Spleen (tissue), 11 donors: ENCODE results near the gene SCN7A. TPM values are rescaled to one million over a fixed set of nuclear protein-coding genes. Genes with fewer than 3 reads are reported as not detected.
"Not testable (repeated sequence)": the region's sequence is repeated elsewhere in the genome, so short reads cannot be mapped to it uniquely, and the experiment has no call there.

Experiments used
- DNase-seq: peaks from one replicate; pipeline ENCODE4 v3.0.0-alpha.2; 2020
- H3K27ac ChIP-seq, 8 donors: fragments of 200-600 bp; sonication (generic) in 7 of 8; 1 replicate in 4 of 8; 2 replicates in 4 of 8; pipeline versions ENCODE4 v1.5.0 to v1.8.0; 2016 to 2021; ENCODE audit warnings: inconsistent platforms in 4 of 8, mild to moderate bottlenecking in 4 of 8, moderate library complexity in 1 of 8
- H3K27me3 ChIP-seq, 7 donors: fragments of 200-600 bp; sonication (generic) in 6 of 7; replicated peaks in 1 of 7; 1 replicate in 4 of 7; 2 replicates in 3 of 7; pipeline versions ENCODE4 v1.5.0 to v1.8.0; 2016 to 2021; ENCODE audit warnings: inconsistent platforms in 3 of 7, mild to moderate bottlenecking in 1 of 7
- H3K36me3 ChIP-seq, 6 donors: fragments of 200-600 bp; sonication (generic) in 5 of 6; 1 replicate in 4 of 6; 2 replicates in 2 of 6; pipeline versions ENCODE4 v1.5.0 to v1.8.0; 2016 to 2021; ENCODE audit warnings: inconsistent platforms in 2 of 6
- H3K4me1 ChIP-seq, 6 donors: fragments of 200-600 bp; sonication (generic) in 5 of 6; 1 replicate in 3 of 6; 2 replicates in 3 of 6; pipeline versions ENCODE4 v1.5.0 to v1.8.0; 2016 to 2021; ENCODE audit warnings: inconsistent platforms in 3 of 6
- H3K4me3 ChIP-seq, 8 donors: fragments of 200-600 bp; sonication (generic) in 7 of 8; 1 replicate in 4 of 8; 2 replicates in 4 of 8; pipeline versions ENCODE4 v1.5.0 to v1.8.0; 2016 to 2021; ENCODE audit warnings: inconsistent platforms in 4 of 8, mild to moderate bottlenecking in 4 of 8, moderate library complexity in 2 of 8
- H3K9me3 ChIP-seq, 8 donors: fragments of 200-600 bp; sonication (generic) in 7 of 8; 1 replicate in 4 of 8; 2 replicates in 4 of 8; pipeline versions ENCODE4 v1.5.0 to v1.8.0; 2016 to 2021; ENCODE audit warnings: inconsistent platforms in 4 of 8
- POLR2A ChIP-seq, 3 donors: fragments of 450-650 bp; IDR thresholded peaks; one replicate each; pipeline ENCODE4 v1.5.1; 2017; ENCODE audit warnings: antibody characterized with exemption in 3 of 3, mild to moderate bottlenecking in 1 of 3
- POLR2AphosphoS5 ChIP-seq, 3 donors: sonication (generic); formaldehyde crosslinking; IDR thresholded peaks; one replicate each; pipeline ENCODE4 v1.5.1; 2017; ENCODE audit warnings: antibody characterized with exemption in 3 of 3
- WGBS, 5 donors: extraction: QIAGEN DNeasy Blood & Tissue Kit in 3 of 5; methylation state at CpG; one replicate each; pipeline versions ENCODE4 v1.1.5 to v1.1.7; 2013 to 2018; 5-methylcytosine and 5-hydroxymethylcytosine counted together
- intact Hi-C: fragments of 100-400 bp; cut with DNase I; formaldehyde crosslinking; loops from one replicate; pipeline ENCODE4 v1.15.0; 2023; ENCODE audit warnings: low total_unique reads
- polyA plus RNA-seq, 3 donors: library from polyadenylated mRNA; stranded (reverse); fragments of 200-250 nt; gene quantifications; one replicate each; pipeline ENCODE4 v1.2.1, GENCODE V29; 2013
- total RNA-seq, 7 donors: library from RNA; depleted of rRNA in 3 of 7; stranded (reverse); fragments of >200 nt in 3 of 7; fragmentation: NEBNext Ultra II Directional in 4 of 7; extraction: Animal tissue kit (Norgen Biotek cat#: 25700) in 4 of 7; gene quantifications; one replicate each; pipeline versions ENCODE4 v1.1.0 to v1.2.1, GENCODE V29; 2016 to 2021
- TF ChIP-seq, protein P1 (sequence below), 11 experiments: fragments of 200-600 bp in 7 of 11; fragments of 450-650 bp in 4 of 11; sonication (generic) in 4 of 11; IDR thresholded peaks in 8 of 11; conservative IDR thresholded peaks in 3 of 11; 1 replicate in 7 of 11; 2 replicates in 4 of 11; pipeline versions ENCODE4 v1.4.0 to v1.8.0; 2016 to 2021; ENCODE audit warnings: antibody characterized with exemption in 11 of 11, inconsistent platforms in 4 of 11, mild to moderate bottlenecking in 1 of 11
- donor health status: healthy with polysubstance abuse.
- donor health status: DM: no; HTN: no; CAD: no; lungs with moderate emphysema.
- donor health status: DM: no; HTN: no; CAD: no.
- donor health status: Bipolar disorder and iron deficiency.
- donor health status: healthy.
- donor health status: DM: no; HTN: no; CAD: no.
- donor health status: DM: yes; HTN: yes; CAD: no.

SCN7A gene
- total and polyA plus RNA-seq, 10 donors: 0.15 to 10.6 (median 1.3) TPM

DNA sequence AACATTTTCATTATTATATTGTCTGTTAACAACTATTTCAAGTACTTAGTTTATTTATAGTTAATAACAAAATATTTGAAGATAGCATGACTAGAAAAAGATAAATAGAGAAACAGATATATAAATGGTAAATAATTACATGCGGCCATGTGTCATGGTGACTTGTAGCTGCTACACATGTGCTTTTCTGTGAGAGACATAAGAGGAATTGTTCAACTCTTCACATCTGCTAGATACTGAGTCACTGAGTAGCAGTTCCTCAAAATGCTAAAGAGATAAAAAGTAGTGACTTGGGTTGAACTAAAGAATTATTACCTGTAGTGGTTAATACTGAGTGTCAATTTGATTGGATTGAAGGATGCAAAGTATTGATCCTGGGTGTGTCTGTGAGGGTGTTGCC lies 80.8 kb downstream of the SCN7A start:
- intact Hi-C loops: no loop called here
- TF ChIP-seq, protein P1, sequence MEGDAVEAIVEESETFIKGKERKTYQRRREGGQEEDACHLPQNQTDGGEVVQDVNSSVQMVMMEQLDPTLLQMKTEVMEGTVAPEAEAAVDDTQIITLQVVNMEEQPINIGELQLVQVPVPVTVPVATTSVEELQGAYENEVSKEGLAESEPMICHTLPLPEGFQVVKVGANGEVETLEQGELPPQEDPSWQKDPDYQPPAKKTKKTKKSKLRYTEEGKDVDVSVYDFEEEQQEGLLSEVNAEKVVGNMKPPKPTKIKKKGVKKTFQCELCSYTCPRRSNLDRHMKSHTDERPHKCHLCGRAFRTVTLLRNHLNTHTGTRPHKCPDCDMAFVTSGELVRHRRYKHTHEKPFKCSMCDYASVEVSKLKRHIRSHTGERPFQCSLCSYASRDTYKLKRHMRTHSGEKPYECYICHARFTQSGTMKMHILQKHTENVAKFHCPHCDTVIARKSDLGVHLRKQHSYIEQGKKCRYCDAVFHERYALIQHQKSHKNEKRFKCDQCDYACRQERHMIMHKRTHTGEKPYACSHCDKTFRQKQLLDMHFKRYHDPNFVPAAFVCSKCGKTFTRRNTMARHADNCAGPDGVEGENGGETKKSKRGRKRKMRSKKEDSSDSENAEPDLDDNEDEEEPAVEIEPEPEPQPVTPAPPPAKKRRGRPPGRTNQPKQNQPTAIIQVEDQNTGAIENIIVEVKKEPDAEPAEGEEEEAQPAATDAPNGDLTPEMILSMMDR (IDR thresholded peaks at IDR 0.05 in 8 of 11, conservative IDR thresholded peaks at IDR 0.05 in 3 of 11): no peak
- TF ChIP-seq POLR2A (IDR thresholded peaks at IDR 0.05): no peak
- no peak for DNase-seq
- WGBS, 5 donors: 89 to 98% (median 92%) methylated on average over 1 of the region's 1 CpG
- Histone ChIP-seq H3K9me3 (no peaks in the 10 kb centered on the region), H3K36me3 (no peaks in the 10 kb centered on the region), H3K4me3 (no peak overlapping the region), H3K27me3 (no peaks in the 10 kb centered on the region), H3K4me1 (no peaks in the 10 kb centered on the region), H3K27ac (no peak overlapping the region)

DNA sequence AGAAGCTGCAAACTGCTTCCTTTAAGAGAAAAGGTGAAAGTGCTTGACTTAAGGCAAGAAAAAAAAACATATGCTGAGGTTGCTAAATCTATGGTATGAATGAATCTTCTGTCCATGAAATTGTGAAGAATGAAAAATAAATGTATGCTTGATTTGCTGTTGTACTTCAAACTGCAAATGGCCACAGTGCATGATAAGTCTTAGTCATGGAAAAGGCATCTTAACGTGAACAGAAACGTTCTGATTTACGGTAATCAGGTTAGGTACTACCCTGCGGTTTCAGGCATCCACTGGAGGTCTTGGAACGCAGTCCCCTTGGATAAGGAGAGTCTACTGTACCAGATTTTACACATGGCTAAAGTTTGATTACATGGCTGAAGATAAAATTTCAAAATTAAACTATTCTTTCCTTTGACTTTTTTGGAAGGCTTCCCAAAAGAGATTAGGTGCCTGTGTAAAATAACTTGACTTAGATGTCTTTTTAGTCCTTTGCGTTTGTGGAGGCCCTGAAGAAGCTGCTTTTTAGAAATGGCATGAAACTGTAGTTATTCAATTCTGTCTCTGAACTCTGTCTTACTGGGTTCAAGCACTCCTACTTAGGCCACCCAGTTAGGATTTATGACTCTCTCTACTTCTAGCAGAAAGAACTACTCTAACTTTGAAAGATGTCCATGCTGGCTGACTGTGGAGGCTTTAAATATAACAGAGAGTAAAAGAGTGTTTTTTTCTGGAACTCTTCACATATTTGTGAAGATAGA lies 82.4 kb downstream of the SCN7A start:
- DNase-seq: no peak
- no peak overlapping the region for H3K4me3 ChIP-seq
- no peaks in the 10 kb centered on the region for H3K4me1 ChIP-seq
- no peaks in the 10 kb centered on the region for H3K27me3 ChIP-seq
- no peaks in the 10 kb centered on the region for H3K9me3 ChIP-seq
- intact Hi-C loops: no loop called here
- H3K27ac ChIP-seq: no peak overlapping the region
- H3K36me3 ChIP-seq: no peaks in the 10 kb centered on the region
- WGBS, 5 donors: 81 to 88% (median 88%) methylated on average over 6 of the region's 6 CpGs
- TF ChIP-seq POLR2AphosphoS5 (IDR thresholded peaks at IDR 0.05): no peak
- no peak for TF ChIP-seq POLR2A (IDR thresholded peaks at IDR 0.05)
- TF ChIP-seq, protein P1 (IDR thresholded peaks at IDR 0.05 in 8 of 11, conservative IDR thresholded peaks at IDR 0.05 in 3 of 11): no peak

DNA sequence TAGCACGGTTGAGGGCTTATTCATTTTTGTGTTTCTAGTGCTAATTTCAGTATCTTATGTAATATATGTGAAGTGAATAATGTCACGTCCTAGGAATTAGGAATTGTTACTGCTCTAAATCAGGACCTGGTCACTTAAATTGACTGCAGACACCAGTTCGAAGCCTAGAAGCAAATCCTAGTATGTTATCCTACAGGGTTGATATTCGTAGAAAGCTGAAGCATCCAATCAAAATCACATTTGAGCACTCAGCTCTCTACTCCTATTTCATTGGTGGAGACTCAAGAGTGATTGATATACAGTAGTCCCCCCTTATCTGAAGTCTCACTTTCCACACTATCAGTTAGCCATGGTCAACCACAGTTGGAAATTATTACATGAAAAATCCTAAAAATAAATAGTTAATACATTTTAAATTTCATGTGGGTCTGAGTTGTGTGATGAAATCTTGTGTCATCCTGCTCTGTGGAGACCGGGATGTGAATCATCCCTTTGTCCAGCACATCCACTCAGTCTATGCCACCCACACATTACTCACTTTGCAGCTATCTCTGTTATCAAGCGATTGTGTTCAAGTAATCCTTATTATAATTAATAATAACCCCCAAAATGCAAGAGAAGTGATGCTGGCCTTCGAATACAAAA lies 83.1 kb downstream of the SCN7A start:
- intact Hi-C loops: no loop called here
- H3K27ac ChIP-seq: no peak overlapping the region
- no peaks in the 10 kb centered on the region for H3K4me1 ChIP-seq
- H3K27me3 ChIP-seq: no peaks in the 10 kb centered on the region
- TF ChIP-seq, protein P1 (IDR thresholded peaks at IDR 0.05 in 8 of 11, conservative IDR thresholded peaks at IDR 0.05 in 3 of 11): no peak
- TF ChIP-seq POLR2AphosphoS5 (IDR thresholded peaks at IDR 0.05) (no peak), POLR2A (IDR thresholded peaks at IDR 0.05) (no peak)
- no peaks in the 10 kb centered on the region for H3K9me3 ChIP-seq
- no peak for DNase-seq
- H3K36me3 ChIP-seq: no peaks in the 10 kb centered on the region
- WGBS, 5 donors: 79 to 87% (median 81%) methylated on average over 7 of the region's 7 CpGs
- H3K4me3 ChIP-seq: no peak overlapping the region

DNA sequence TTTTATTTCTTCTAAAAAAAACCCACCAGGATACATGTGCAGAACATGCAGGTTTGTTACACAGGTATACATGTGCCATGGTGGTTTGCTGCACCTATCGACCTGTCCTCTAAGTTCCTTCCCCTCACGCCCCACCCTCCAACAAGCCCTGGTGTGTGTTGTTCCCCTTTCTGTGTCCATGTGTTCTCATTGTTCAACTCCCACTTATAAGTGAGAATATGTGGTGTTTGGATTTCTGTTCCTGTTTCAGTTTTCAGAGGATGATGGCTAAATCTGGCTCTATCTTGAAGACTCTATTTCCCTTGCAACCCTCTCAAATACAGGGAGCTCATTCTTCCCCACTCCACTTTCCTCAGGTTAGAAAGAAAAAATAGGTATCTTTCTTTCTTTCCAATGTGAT lies 86.3 kb downstream of the SCN7A start:
- WGBS, 5 donors: 28 to 68% (median 41%) methylated on average over 2 of the region's 2 CpGs
- intact Hi-C loops: not testable (repeated sequence)

More for the DNA sequence above, 86.3 kb downstream of the SCN7A start:
- H3K4me1 ChIP-seq, H3K4me3 ChIP-seq, H3K9me3 ChIP-seq, H3K27me3 ChIP-seq, H3K36me3 ChIP-seq, H3K27ac ChIP-seq, DNase-seq: not testable (repeated sequence)
